Activated CD4-positive, alpha-beta T cell treated with anti-CD3 and anti-CD28 coated beads for 1 hour (primary cell): ENCODE results near the gene PRSS53.

Source experiments
- DNase-seq: peaks from one replicate; pipeline ENCODE4 v3.0.0-alpha.2; 2020

The PRSS53 gene

DNA sequence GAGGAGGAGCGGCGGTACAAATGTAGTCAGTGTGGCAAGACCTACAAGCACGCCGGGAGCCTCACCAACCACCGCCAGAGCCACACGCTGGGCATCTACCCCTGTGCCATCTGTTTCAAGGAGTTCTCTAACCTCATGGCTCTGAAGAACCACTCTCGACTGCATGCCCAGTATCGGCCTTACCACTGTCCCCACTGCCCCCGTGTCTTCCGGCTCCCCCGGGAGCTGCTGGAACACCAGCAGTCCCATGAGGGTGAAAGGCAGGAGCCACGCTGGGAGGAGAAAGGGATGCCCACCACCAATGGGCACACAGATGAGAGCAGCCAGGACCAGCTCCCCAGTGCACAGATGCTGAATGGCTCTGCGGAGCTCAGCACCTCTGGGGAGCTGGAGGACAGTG lies 11.7 kb downstream of the PRSS53 start:
- DNase-seq, result no peak

GRCh38 chr16:31076319-31076718 lies 12.4 kb downstream of the PRSS53 start:
- no peak for DNase-seq

GRCh38 chr16:31074814-31075183 lies 13.9 kb downstream of the PRSS53 start:
- DNase-seq, result no peak

GRCh38 chr16:31073970-31074813 lies 14.6 kb downstream of the PRSS53 start, which contains the start of the genes ZNF646 and ZNF668:
ZNF646 (plus strand) TSS chr16:31074422; CDS start chr16:31076325, 1,903 bp downstream.
ZNF668 (minus strand) TSS chr16:31074240; CDS start chr16:31064459, 9,781 bp downstream.
- peak; percentile 97 for DNase-seq

- peak; percentile 71 for DNase-seq
Measured at GRCh38 chr16:31073142-31073969, 15.4 kb downstream of the PRSS53 start.

GRCh38 chr16:31072540-31073141 lies 16.1 kb downstream of the PRSS53 start:
- DNase-seq, result no peak

DNA sequence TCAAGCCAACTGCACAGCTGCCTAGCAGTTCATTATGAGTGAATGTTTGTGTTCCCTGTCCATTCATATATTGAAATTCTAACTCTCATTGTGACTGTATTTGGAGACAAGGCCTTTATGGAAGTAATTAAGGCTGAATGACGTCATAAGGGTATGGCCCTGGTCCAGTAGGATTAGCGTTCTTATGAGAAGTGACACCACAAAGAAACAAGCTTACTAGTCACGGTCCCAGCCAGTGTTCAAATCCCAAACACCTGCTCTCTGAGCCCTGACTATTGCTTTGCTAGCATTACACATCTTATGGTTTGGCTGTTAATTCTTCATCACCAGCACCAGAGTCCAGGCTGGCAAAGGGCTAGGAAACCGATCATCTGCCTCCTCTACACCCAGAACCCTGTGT lies 16.9 kb downstream of the PRSS53 start:
- no peak for DNase-seq

- DNase-seq, result no peak
Measured at GRCh38 chr16:31067342-31067741, 21.4 kb downstream of the PRSS53 start.

GRCh38 chr16:31064882-31065461 lies 23.8 kb downstream of the PRSS53 start:
- no peak for DNase-seq

- no peak for DNase-seq
Measured at GRCh38 chr16:31063843-31064611, 24.7 kb downstream of the PRSS53 start.

DNA sequence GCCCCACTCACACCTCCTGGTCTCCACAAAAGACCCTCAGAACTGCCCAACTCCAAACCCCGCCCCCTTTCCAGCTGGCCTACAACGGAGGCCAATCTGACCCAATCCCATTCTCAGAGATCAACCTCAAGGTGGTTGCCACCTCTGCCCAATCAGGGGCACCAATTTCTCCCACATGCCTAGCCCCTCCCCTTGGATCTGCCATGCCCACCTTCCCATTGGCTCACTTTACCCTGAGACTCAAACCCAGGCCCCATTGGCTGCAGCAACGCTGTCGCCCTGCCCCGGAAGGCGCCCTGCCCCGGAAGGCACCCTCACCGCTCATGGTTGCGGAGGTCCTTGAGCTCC lies 25.3 kb downstream of the PRSS53 start:
- no peak for DNase-seq

GRCh38 chr16:31061813-31062440 lies 26.8 kb downstream of the PRSS53 start:
- no peak for DNase-seq

GRCh38 chr16:31061126-31061812 lies 27.5 kb downstream of the PRSS53 start:
- DNase-seq, result no peak

GRCh38 chr16:31055613-31056012 lies 33.1 kb downstream of the PRSS53 start:
- no peak for DNase-seq

GRCh38 chr16:31052114-31052513 lies 36.6 kb downstream of the PRSS53 start:
- no peak for DNase-seq

GRCh38 chr16:31050280-31051030 lies 38.3 kb downstream of the PRSS53 start:
- DNase-seq, result no peak

GRCh38 chr16:31043898-31044481 lies 44.8 kb downstream of the PRSS53 start:
- DNase-seq, result no peak

- no peak for DNase-seq
Measured at GRCh38 chr16:31043352-31043751, 45.4 kb downstream of the PRSS53 start.

DNA sequence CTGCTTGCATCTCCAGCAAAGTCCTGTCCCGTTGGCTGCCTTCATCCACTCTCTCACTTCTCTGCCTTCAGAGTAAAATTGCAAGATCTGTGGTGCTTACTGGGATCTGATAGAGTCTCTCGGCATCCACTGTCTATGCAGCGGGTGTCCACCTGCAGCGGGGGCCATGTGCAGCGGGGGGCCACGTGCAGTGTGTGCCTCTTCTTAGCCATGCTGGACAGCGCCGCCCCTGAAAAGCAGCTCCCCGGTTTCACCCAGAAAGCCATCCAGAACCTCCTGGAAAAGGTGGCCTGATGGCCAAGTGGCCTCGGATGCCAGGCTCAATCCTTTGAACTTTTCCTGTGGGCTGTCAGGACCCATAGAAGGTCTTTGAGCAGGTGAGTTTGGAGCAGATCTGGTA lies 45.9 kb downstream of the PRSS53 start:
- DNase-seq, result no peak

GRCh38 chr16:31038993-31039392 lies 49.8 kb downstream of the PRSS53 start:
- no peak for DNase-seq
